LNCaP clone FGC (cell line): ENCODE data around the gene JMY.

Experiments used
- DNase-seq: peaks from one replicate; pipeline ENCODE4 v3.0.0-alpha.2; 2011; ENCODE audit warnings: low read depth
- H3K4me3 ChIP-seq: 2 replicates; pipeline ENCODE4 v1.5.1; 2011; ENCODE audit warnings: mild to moderate bottlenecking, low read depth, low read length, control low read depth
- CTCF ChIP-seq: IDR thresholded peaks from 2 replicates; pipeline ENCODE4 v1.5.1; 2012; ENCODE audit warnings: mild to moderate bottlenecking; ENCODE audit not compliant: control insufficient read depth, insufficient read depth; ENCODE audit errors: extremely low read depth

JMY gene

GRCh38 chr5:79255786-79256557, 20.0 kb downstream of the JMY start:
- DNase-seq, result no peak
- peak; percentile 54 for TF ChIP-seq CTCF
- no peak overlapping the region for H3K4me3 ChIP-seq

- H3K4me3 ChIP-seq, result no peak overlapping the region
- TF ChIP-seq CTCF, result no peak
- DNase-seq, result no peak
These were observed 20.6 kb downstream of the JMY start for GRCh38 chr5:79256563-79256962.

GRCh38 chr5:79257314-79257713, 21.4 kb downstream of the JMY start:
- DNase-seq, result no peak
- no peak for TF ChIP-seq CTCF
- no peak overlapping the region for H3K4me3 ChIP-seq

- no peak for TF ChIP-seq CTCF
- no peak for DNase-seq
- no peak overlapping the region for H3K4me3 ChIP-seq
These were observed 22.9 kb downstream of the JMY start for GRCh38 chr5:79258801-79259200.

- no peak for DNase-seq
- no peak overlapping the region for H3K4me3 ChIP-seq
- TF ChIP-seq CTCF, result no peak
These were observed 23.5 kb downstream of the JMY start for GRCh38 chr5:79259383-79259782.

- no peak for TF ChIP-seq CTCF
- no peak overlapping the region for H3K4me3 ChIP-seq
- no peak for DNase-seq
These were observed 23.9 kb downstream of the JMY start for GRCh38 chr5:79259810-79260209.

GRCh38 chr5:79261897-79262296, 26.0 kb downstream of the JMY start:
- no peak overlapping the region for H3K4me3 ChIP-seq
- DNase-seq, result no peak
- no peak for TF ChIP-seq CTCF
